Measurements from ENCODE around the gene SLC9B1.
"Not testable (repeated sequence)": the region's sequence is repeated elsewhere in the genome, so short reads cannot be mapped to it uniquely, and the experiment has no call there.

DNA sequence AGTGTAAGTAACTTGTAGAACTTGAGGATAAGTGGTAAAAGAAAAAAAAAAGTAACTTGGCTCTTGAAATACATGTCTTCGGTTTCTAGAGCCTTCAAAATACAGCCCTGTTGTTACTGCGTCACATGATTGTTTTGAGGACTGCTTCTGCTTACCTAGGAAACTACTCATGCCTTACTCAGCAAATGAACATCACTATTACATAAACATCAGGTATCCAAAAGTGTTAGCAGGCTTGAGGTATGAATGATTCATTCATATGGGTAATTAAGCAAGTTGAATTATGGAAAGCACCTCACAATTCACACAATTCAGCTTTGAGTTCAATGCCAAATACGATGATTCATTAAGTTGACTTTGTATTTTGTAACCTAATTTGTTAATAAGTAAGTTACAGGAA is 129.6 kb downstream of the SLC9B1 start:
- TF ChIP-seq CTCF (IDR thresholded peaks at IDR 0.05 in 8 of 11, conservative IDR thresholded peaks at IDR 0.05 in 3 of 11); POLR2A (IDR thresholded peaks at IDR 0.05): not testable (repeated sequence)

All from spleen (tissue), 7 donors.